Activated T-helper 9 cell treated with anti-CD3 and anti-CD28 coated beads, Interleukin-2, amount 50 U/mL, for 16 hours (primary cell): ENCODE data around the gene R3HDM4.

Source experiments
- DNase-seq: peaks from one replicate; pipeline ENCODE4 v3.0.0-alpha.2; 2020; ENCODE audit warnings: low read depth

The R3HDM4 gene

DNA sequence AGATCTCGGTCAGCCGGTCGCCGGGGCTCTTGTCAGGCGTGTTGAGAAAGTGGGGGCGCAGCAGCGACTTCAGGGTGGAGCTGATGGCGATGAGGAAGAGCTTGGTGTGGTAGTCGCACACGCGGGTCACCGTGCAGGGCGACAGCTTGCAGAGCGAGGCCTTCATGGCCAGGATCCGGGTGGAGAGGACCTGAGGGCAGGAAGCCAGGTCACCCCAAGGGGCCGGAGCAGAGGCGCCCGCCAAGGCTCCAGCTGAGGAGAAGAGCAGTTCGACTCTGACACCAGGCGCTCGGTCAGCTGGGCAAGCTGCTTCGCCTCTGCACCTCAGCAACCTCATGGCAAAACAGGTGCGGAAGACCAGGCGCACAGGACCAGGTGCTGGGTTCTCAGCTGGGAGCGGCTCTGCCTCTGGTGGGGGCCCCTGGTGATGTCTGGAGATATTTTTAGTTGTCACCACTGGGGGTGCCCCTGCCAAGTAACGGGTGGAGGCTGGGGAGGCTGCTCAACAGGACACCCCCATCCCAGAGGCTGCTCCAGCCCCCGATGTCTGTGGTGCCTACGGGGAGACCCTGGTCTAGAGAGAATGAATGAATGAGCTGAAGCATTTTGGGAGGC lies 37.6 kb downstream of the R3HDM4 start:
- no peak for DNase-seq

DNA sequence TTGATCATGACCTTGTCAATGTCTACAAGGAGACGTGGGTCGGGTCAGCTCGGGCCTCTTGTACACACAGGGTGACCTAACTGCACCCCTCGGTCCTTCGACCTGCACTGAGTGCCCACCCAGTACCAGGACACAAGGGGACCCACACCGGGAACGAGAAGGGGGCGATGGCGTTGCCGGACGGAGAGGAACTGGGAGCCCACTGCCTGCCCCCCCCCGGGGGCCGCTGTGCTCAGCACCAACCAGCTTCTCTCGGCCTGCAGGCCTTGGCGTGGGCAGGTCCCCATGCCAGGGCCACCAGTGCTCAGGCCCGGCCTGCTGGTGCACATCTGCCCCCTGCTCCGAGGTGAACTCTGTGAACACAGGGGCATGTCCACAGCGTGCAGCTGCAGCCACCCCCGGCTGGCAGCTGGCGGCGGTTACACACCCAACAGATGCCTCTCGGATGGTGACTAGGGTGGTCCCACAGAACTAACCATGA lies 39.4 kb downstream of the R3HDM4 start:
- DNase-seq: no peak

DNA sequence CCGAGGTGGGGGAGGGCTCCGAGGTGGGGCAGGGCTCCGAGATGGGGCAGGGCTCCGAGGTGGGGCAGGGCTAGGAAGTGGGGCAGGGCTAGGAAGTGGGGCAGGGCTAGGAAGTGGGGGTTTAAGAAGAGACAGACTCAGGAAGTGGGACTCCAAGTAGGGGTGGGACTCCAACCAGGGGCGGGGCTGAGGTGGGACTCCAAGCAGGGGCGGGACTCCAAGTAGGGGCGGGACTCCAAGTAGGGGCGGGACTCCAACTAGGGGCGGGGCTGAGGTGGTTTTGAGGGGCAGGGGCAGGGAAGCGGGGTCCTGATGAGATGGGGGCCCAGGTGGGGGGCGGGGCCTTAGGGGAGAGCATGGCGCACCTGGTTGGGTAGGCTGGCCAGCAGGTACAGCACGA lies 39.9 kb downstream of the R3HDM4 start:
- peak; percentile 49 for DNase-seq

DNA sequence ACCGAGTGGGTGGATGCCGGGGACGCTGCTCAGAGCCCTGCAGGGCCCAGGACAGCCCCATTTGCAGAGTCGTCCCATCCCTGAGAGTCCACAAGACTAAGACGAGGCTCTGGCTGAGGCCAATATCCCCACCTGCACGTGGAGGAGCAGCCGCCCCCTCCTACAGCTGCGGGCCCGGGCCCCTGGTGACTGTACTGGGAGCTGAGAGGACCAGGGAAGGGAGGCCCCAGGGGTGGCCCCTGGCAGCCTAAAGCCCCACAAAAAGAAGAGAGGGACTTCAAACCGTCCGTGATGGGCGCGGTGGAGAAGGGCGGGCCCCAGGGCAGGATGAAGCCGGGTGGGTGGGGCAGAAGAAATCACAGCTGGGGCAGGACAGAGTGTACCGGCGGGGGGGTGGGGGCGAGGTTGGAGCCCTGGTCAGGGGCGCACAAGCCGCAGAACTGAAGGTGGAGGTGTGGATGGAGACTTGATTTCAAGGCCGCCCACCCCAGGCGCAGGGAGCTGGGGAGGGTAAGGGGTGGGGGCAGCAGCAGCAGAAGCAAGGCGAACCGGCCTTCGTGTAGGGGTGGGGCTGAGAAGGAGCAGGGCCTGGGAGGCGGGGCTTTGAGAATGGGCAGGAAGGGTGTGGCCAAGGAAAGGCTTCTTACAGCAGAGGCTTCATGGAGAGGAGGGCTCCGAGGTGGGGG lies 40.6 kb downstream of the R3HDM4 start:
- peak; percentile 57 for DNase-seq

- no peak for DNase-seq
Measured at GRCh38 chr19:871446-872265, 41.4 kb downstream of the R3HDM4 start.

DNA sequence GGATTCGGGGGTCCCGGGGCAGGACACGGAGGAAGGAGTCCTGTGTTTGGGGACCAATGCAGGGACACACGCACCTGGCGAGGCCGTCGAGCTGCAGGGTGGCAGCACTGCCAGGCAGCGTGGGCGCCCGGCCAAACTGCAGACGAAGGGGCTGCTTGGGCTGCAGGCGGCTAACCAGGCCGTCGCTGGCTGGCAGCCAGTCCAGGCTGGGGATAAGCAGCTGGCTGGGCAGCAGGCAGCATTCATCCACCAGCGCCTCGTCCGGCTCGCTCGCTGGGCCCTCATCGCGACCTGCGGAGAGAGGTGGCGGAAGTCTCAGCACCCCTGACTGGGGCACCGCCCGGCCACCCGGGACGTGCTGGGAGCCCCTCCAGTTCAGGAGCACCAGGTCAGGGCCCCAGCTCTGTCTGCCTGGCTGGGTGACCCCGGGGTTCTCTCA lies 42.0 kb downstream of the R3HDM4 start:
- no peak for DNase-seq

DNA sequence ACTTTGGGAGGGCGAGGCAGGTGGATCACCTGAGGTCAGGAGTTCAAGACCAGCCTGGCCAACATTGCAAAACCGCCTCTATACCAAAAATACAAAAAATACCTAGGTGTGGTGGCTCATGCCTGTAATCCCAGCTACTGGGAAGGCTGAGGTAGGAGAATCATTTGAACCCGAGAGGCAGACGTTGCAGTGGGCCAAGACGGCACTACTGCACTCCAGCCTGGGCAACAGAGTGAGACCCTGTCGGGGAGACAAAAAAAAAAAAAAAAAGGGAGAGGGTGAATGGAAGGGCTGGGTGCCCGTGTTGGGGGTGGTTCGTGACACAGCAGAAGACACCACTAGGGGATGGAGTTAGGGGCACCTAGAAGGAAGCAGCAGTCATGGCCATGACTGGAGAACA lies 42.7 kb downstream of the R3HDM4 start:
- DNase-seq: no peak

DNA sequence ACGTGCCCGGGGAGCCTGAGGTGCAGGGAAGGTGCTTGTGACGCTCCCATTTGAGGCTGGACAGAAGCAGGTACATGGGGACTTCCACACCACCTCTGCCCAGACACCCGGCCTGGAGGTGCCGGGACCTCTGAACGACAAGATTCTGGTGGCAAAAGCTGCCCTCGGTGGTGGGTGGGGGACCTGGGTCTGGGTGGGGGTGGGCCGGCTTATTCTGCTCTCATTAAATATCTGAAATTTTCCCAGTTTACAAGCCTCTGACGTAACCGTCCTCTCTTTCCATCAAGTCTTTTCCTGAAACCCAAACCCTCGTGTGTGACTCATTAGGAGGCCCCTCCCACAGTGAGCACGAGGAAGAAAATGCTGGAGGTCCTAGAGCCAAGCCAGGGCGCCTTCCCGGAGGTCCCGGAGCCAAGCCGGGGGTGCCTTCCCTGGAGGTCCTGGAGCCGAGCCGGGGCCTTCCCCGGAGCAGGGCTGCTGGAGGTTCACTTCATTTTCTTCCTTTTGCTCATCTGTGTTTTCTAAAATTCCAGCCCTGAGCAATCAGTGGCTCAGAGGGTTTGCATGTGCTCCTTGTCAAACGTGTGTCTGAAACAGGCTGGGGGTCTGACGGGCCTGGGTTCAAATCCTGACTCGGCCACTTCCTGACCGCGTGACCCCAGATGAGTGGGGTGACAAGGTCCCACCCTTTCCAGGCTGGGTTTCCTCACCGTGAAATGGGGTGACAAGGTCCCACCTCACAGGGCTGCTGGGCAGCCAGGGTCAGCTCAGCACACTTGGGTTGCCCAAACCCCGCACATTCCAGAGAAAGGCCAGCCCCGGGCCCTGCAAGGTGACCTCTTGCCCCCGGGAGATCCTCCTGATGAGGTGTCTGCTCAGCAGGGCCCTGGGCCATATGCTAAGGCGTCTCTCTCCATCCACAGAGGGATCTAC lies 43.5 kb downstream of the R3HDM4 start:
- no peak for DNase-seq

DNA sequence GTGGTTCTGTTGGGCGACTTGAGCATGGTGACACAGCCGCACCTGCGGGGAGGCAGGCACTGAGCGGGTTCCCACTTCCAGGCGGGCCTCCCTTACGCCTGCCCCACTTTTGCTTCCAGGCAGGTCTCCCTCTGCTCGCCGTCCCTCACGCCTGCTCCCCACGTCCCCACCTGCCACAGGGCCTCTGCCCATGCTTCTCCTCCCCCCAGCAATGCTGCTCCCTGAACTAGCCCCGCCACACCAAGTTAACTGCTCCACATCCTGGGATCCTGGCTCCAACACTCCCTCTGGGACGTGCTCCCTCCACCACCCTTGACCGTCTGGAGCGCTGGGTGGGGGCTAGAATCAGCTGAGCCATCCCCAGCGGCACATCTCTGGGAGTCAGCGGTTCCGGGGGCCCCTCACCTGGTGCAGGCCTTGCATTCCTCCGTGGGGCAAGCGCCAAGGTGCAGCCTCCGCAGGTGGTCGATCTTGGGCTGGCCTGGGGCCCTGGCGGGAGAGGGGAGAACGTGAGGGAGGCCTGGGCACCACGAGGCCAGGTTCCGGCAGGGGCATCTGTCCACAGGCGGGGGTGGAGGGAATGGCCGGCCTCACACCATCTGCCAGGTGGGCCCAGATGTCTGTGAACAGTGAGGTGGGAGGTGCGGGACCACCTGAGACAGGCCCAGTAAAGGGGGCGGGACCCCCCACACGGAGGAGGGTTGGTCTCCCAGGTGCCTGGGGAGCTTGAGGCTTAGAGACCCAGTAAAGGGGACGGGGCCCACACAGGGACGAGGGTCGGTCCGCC lies 44.4 kb downstream of the R3HDM4 start:
- no peak for DNase-seq

DNA sequence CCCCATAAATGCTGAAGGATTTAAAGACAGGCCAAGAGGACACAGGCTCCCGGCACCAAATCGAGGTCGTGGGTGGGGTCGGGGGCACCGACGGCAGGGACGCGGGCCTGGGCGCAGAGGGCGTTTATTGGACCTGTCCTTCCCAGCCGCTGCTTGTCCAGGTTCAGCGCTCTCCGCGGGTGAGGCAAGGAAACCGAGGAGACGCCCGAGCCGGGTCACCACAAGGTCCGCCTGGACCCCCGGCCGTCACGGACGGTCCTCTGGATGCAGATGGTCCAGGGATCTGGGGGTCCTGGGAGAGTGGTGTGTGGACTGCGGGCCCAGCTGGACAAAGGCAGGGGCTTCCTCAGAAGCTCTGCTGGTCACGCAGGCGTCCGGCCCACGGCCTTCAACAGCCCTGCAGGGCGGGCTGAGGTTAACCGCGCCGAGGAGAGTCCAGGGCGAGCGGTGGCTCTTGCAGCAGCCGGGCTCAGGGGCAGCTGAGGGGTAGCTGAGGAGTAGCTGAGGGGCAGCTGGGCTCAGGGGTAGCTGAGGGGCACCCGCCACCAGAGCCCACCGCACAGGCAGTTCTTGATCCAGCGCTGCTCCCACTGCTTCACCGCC lies 45.1 kb downstream of the R3HDM4 start:
- DNase-seq: no peak

GRCh38 chr19:867301-867793 lies 45.7 kb downstream of the R3HDM4 start:
- DNase-seq: no peak

DNA sequence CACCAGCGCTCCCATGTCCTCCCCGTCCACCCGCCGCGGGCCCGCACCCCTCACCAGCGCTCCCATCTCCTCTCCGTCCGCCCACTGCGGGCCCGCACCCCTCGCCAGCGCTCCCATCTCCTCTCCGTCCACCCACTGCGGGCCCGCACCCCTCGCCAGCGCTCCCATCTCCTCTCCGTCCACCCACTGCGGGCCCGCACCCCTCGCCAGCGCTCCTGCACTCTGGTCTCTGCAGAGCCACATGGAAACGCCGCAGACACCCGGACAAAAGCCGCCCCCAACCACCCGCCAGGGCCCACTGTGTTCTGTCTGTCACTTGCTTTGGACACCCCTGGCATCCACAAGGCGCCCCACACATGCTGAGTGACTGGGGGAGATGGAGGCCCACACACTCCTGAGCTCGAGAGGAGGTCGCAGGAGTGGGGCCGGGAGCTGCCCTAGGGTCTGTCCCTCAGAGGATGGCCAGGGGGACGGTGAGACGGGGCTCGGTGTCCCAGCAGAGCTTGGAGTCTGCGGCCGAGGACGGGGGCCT lies 46.2 kb downstream of the R3HDM4 start:
- DNase-seq: no peak

DNA sequence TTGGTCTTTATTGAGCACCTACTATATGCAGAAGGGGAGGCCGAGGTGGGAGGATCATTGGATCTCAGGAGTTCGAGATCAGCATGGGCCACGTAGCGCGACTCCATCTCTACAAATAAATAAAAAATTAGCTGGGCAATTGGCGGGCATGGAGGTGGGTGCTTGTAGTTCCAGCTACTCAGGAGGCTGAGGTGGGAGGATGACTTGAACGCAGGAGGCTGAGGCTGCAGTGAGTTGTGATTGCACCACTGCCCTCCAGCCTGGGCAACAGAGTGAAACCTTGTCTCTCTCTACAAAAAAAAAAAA lies 49.8 kb downstream of the R3HDM4 start:
- no peak for DNase-seq

GRCh38 chr19:862581-863314 lies 50.3 kb downstream of the R3HDM4 start:
- DNase-seq: peak; percentile 68

GRCh38 chr19:861756-862580 lies 51.1 kb downstream of the R3HDM4 start:
- DNase-seq: peak; percentile 58

- no peak for DNase-seq
Measured at GRCh38 chr19:861141-861755, 51.8 kb downstream of the R3HDM4 start.

DNA sequence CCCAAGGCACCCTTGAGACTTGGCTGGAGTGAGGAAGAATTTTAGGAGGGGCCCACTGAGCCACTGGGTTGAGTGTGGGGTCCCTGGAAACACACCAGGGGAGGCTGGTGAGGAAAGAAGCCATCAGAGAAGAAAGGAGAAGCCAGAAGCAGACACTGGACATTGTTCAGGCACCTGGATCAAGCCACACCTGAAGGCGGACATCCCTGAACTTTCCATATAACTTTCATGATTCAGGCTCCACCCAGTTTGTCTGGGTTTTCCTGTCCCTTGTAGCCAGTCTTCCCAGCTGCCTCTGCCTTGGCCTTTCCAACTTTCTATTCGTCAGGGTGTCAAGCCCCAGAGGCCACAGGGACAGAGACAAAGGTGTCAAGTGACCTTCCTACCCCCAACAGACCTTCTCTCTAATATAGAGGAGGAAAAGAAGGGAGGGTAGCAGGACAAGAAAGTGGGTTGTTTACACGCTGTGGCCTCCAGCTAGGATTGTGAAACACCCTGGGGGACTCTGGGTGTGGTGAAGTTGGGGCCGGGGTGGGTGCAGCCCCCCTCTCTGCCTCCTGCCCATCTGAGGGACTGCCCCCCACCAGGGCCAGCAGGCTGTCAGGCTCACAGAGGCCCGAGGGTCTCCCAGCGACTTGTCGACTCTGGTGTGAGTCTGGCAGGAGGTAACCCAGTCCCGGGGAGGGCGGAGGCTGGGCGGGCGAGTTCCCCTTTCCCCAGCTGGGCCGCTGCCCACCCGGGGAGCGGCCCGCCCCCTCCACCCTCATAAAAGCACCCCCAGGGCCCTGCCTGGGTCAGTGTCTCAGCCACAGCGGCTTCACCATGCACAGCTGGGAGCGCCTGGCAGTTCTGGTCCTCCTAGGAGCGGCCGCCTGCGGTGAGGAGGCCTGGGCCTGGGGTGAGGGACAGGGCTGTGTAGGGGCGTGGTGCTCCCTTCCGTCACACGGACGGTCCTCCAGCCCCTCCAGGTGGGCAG lies 53.9 kb downstream of the R3HDM4 start, which contains the start of gene CFD:
CFD (plus strand) TSS at position 797 of the 976 bp plus-strand sequence; CDS start at position 823, 26 bp downstream.
- no peak for DNase-seq
